GM12878 (cell line): ENCODE results near the gene TP73. TPM values are rescaled to one million over a fixed set of nuclear protein-coding genes. Genes with fewer than 3 reads are reported as not detected.

Experiments
- ATAC-seq: fragments of 200-7000 bp; cut with Tn5 transposase; 3 replicates; pipeline ENCODE4 v1.9.1; 2020; ENCODE audit warnings: mild to moderate bottlenecking, moderate library complexity
- BruUV-seq: library from RNA; stranded (reverse); fragments of 400-500 nt; replicated peaks from 2 replicates; lab custom pipeline; 2021; lab: Mats Ljungman, UMichigan
- CTCF ChIA-PET: fragments of 300-600 bp; sonication (Branson Sonifier 250); formaldehyde crosslinking; extraction: SDS; loops from one replicate; lab custom pipeline; 2021; ENCODE audit warnings: inconsistent platforms; lab: Yijun Ruan, JAX
- POLR2A ChIA-PET: fragments of 350-600 bp; formaldehyde crosslinking; extraction: SDS; loops from one replicate; lab custom pipeline; 2021; ENCODE audit warnings: inconsistent platforms; lab: Charles Lee
- RAD21 ChIA-PET: fragments of 300-600 bp; sonication (Branson Sonifier 250); formaldehyde crosslinking; loops from one replicate; lab custom pipeline; 2023; ENCODE audit warnings: antibody characterized with exemption; ENCODE audit not compliant: unreplicated experiment; lab: Charles Lee
- SMC1A ChIA-PET: fragments of 300-600 bp; sonication (Branson Sonifier 250); formaldehyde crosslinking; loops from one replicate; lab custom pipeline; 2023; ENCODE audit not compliant: unreplicated experiment, uncharacterized antibody; lab: Charles Lee
- DNase-seq: peaks from one replicate; pipeline ENCODE4 v3.0.0-alpha.2; 2011; ENCODE audit warnings: low read depth, low spot score
- FAIRE-seq: peaks from 3 replicates; lab custom pipeline; 2011; peaks lifted over from hg19 to GRCh38; lab: Jason Lieb, UNC
- H2AFZ ChIP-seq: 2 replicates; pipeline ENCODE4 v1.6.0; 2011; ENCODE audit warnings: low read depth, low read length, control low read depth; ENCODE audit not compliant: control insufficient read depth
- H3K27ac ChIP-seq: 2 replicates; pipeline ENCODE4 v1.5.1; 2011; ENCODE audit warnings: control low read depth; ENCODE audit not compliant: control insufficient read depth, insufficient read depth
- H3K27me3 ChIP-seq, 2 experiments: replicated peaks in 1 of 2; 2 replicates each; pipeline versions ENCODE4 v1.6.0 to v1.6.1; 2011; ENCODE audit warnings: low read length in 1 of 2; ENCODE audit not compliant: control insufficient read depth in 2 of 2, insufficient read depth in 2 of 2
- H3K36me3 ChIP-seq, 2 experiments: 2 replicates each; pipeline ENCODE4 v1.5.1; 2011; ENCODE audit warnings: low read length in 1 of 2; ENCODE audit not compliant: control insufficient read depth in 2 of 2, insufficient read depth in 2 of 2
- H3K4me1 ChIP-seq: 2 replicates; pipeline ENCODE4 v1.6.1; 2011; ENCODE audit warnings: mild to moderate bottlenecking, low read length, moderate library complexity, mixed read lengths; ENCODE audit not compliant: control insufficient read depth, insufficient read depth
- H3K4me2 ChIP-seq: 2 replicates; pipeline ENCODE4 v1.6.0; 2011; ENCODE audit warnings: control low read depth; ENCODE audit not compliant: control insufficient read depth, insufficient read depth
- H3K4me3 ChIP-seq: fragments of 200-600 bp; sonication (generic); 2 replicates; pipeline ENCODE4 v1.5.1; 2016
- H3K79me2 ChIP-seq: 2 replicates; pipeline ENCODE4 v1.6.0; 2011; ENCODE audit warnings: low read length; ENCODE audit not compliant: control insufficient read depth, insufficient read depth
- H3K9ac ChIP-seq: 2 replicates; pipeline ENCODE4 v1.8.0; 2011; ENCODE audit warnings: low read length, control low read depth, mixed read lengths; ENCODE audit not compliant: control insufficient read depth, insufficient read depth
- H3K9me3 ChIP-seq: replicated peaks from 3 replicates; pipeline ENCODE4 v1.5.1; 2011; ENCODE audit warnings: mild to moderate bottlenecking, low read length; ENCODE audit not compliant: control insufficient read depth, insufficient read depth
- H4K20me1 ChIP-seq: 2 replicates; pipeline ENCODE4 v1.6.0; 2011; ENCODE audit not compliant: control insufficient read depth, insufficient read depth
- ATF2 ChIP-seq: IDR thresholded peaks from 2 replicates; pipeline ENCODE4 v1.6.1; 2012; ENCODE audit warnings: low read length, inconsistent platforms
- BHLHE40 ChIP-seq, 2 experiments: fragments of 450-650 bp in 1 of 2; IDR thresholded peaks; 2 replicates each; pipeline ENCODE4 v1.6.1; 2011 to 2017; ENCODE audit warnings: low read depth in 2 of 2, borderline replicate concordance in 1 of 2, improper control_type of control experiment in 1 of 2, low read length in 1 of 2, mild to moderate bottlenecking in 1 of 2
- CHD2 ChIP-seq: IDR thresholded peaks from 2 replicates; pipeline ENCODE4 v1.6.1; 2011; ENCODE audit warnings: low read depth, low read length, improper control_type of control experiment, borderline replicate concordance
- EED ChIP-seq: sonication (generic); IDR thresholded peaks from 2 replicates; pipeline ENCODE4 v1.6.1; 2016; ENCODE audit warnings: antibody characterized with exemption, low read depth
- FOS ChIP-seq: IDR thresholded peaks from 3 replicates; pipeline ENCODE4 v1.6.1; 2011; ENCODE audit warnings: borderline replicate concordance; ENCODE audit not compliant: insufficient read length; ENCODE audit errors: extremely low read depth
- FOXM1 ChIP-seq: IDR thresholded peaks from 2 replicates; pipeline ENCODE4 v1.6.1; 2012; ENCODE audit warnings: low read depth, mild to moderate bottlenecking, inconsistent platforms, low read length, moderate library complexity
- GATAD2B ChIP-seq: fragments of 450-650 bp; conservative IDR thresholded peaks from 2 replicates; pipeline ENCODE4 v1.6.1; 2017; ENCODE audit warnings: low read depth, mild to moderate bottlenecking, moderate library complexity
- HDAC6 ChIP-seq: fragments of 200-600 bp; sonication (generic); IDR thresholded peaks from one replicate; pipeline ENCODE4 v1.8.0; 2017; ENCODE audit warnings: antibody characterized with exemption; ENCODE audit not compliant: unreplicated experiment
- IKZF1 ChIP-seq: fragments of 450-650 bp; conservative IDR thresholded peaks from 2 replicates; pipeline ENCODE4 v1.6.1; 2017; ENCODE audit warnings: antibody characterized with exemption, mild to moderate bottlenecking
- IRF5 ChIP-seq: fragments of 450-650 bp; IDR thresholded peaks from 2 replicates; pipeline ENCODE4 v1.6.1; 2017; ENCODE audit warnings: borderline replicate concordance
- MLLT1 ChIP-seq: fragments of 450-650 bp; IDR thresholded peaks from 2 replicates; pipeline ENCODE4 v1.6.1; 2016; ENCODE audit warnings: mild to moderate bottlenecking
- NR2F1 ChIP-seq: fragments of 450-650 bp; conservative IDR thresholded peaks from 2 replicates; pipeline ENCODE4 v1.6.1; 2017; ENCODE audit warnings: mild to moderate bottlenecking
- PKNOX1 ChIP-seq: fragments of 450-650 bp; IDR thresholded peaks from 2 replicates; pipeline ENCODE4 v1.6.1; 2016; ENCODE audit warnings: mild to moderate bottlenecking
- PML ChIP-seq: IDR thresholded peaks from 2 replicates; pipeline ENCODE4 v1.6.1; 2012; ENCODE audit warnings: low read length, inconsistent platforms
- RFX5 ChIP-seq: IDR thresholded peaks from 2 replicates; pipeline ENCODE4 v1.6.1; 2011; ENCODE audit warnings: low read depth, low read length, improper control_type of control experiment
- SIN3A ChIP-seq: IDR thresholded peaks from 2 replicates; pipeline ENCODE4 v1.6.1; 2012; ENCODE audit warnings: low read depth, low read length, improper control_type of control experiment
- SMAD1 ChIP-seq: fragments of 450-650 bp; IDR thresholded peaks from 2 replicates; pipeline ENCODE4 v1.6.1; 2018; ENCODE audit warnings: mild to moderate bottlenecking, low read depth; ENCODE audit not compliant: partially characterized antibody
- SMARCA5 ChIP-seq: fragments of 450-650 bp; IDR thresholded peaks from 2 replicates; pipeline ENCODE4 v1.6.1; 2017; ENCODE audit warnings: mild to moderate bottlenecking
- YY1 ChIP-seq: IDR thresholded peaks from 2 replicates; pipeline ENCODE4 v1.6.1; 2011; ENCODE audit warnings: low read depth, mild to moderate bottlenecking, low read length
- ZNF622 ChIP-seq: fragments of 450-650 bp; IDR thresholded peaks from 2 replicates; pipeline ENCODE4 v1.6.1; 2017; ENCODE audit warnings: mild to moderate bottlenecking, inconsistent platforms
- WGBS: methylation state at CpG from one replicate; pipeline ENCODE4 v1.1.6; 2016; ENCODE audit warnings: low lambda C conversion rate; ENCODE audit not compliant: insufficient replicate concordance, insufficient coverage; ENCODE audit errors: missing lambda C conversion rate; 5-methylcytosine and 5-hydroxymethylcytosine counted together
- in situ Hi-C: fragments of 300-500 bp; cut with MboI; formaldehyde crosslinking; loops from 9 replicates; pipeline ENCODE4 v1.14.3; 2018; ENCODE audit warnings: mixed read lengths
- intact Hi-C: fragments of 100-400 bp; cut with micrococcal nuclease; formaldehyde crosslinking; loops from one replicate; pipeline ENCODE4 v1.14.2; 2022; ENCODE audit not compliant: unreplicated experiment
- polyA plus RNA-seq, 11 experiments: library from polyadenylated mRNA; depleted of rRNA in 4 of 11; unstranded in 6 of 11; stranded (reverse) in 5 of 11; fragments of >200 nt; fragmentation: Nextera tagmentation in 4 of 11; fragmentation: Illumina TruSeq in 1 of 11; extraction: Ambion mirVana in 4 of 11; extraction: Trizol in 1 of 11; gene quantifications; 1 replicate in 1 of 11; 2 replicates in 10 of 11; pipeline versions ENCODE4 v1.2.1 to v1.2.3, GENCODE V29; 2011 to 2016; ENCODE audit warnings: inconsistent platforms in 2 of 11, missing spikeins in 2 of 11, low read depth in 1 of 11
- total RNA-seq, 4 experiments: library from RNA; depleted of rRNA in 3 of 4; stranded (reverse); fragments of >200 nt in 3 of 4; fragmentation: Illumina TruSeq in 1 of 4; extraction: Trizol in 1 of 4; gene quantifications; 2 replicates each; pipeline versions ENCODE4 v1.2.1 to v1.2.3, GENCODE V29; 2013 to 2021

The TP73 gene
- total and polyA plus RNA-seq, 10 of the 15 experiments (the other 5 are each of a cell fraction or from before 2014, with no cell fraction given): 0.08 to 54.2 (median 14.9) TPM

GRCh38 chr1:3785456-3786157 lies 133.3 kb downstream of the TP73 start:
- Histone ChIP-seq H3K79me2 (peaks cover 3% of the 10 kb centered on the region), H4K20me1 (no peaks in the 10 kb centered on the region), H3K9ac (no peak overlapping the region), H3K4me2 (no peak overlapping the region), H3K36me3 (peaks cover 22 to 25% of the 10 kb centered on the region in 2 experiments), H3K4me1 (peaks cover 14% of the 10 kb centered on the region), H3K27me3 (no peaks in the 10 kb centered on the region), H2AFZ (no peak overlapping the region), H3K4me3 (no peak overlapping the region), H3K27ac (no peak overlapping the region), H3K9me3 (no peaks in the 10 kb centered on the region)
- intact Hi-C loops: no loop called here
- WGBS: 93% methylated on average over 13 of the region's 14 CpGs
- ChIA-PET POLR2A (no interaction called here), SMC1A (interaction anchor here (0.7 kb wide), 1 partner anchor 74 kb away, joined by 3 read pairs; no protein-coding TSS in a partner anchor), RAD21 (no interaction called here), CTCF (interaction anchor here (2.7 kb wide), 1 partner anchor 10 kb away, joined by 6 read pairs; no protein-coding TSS in a partner anchor)
- in situ Hi-C loops: no loop called here
- no peak for FAIRE-seq
- no peak for ATAC-seq
- BruUV-seq: no TSS peak
- DNase-seq: no peak
- no peak for TF ChIP-seq FOS
- no peak for TF ChIP-seq IKZF1
- 0 out of 2 replicates have a peak, but pooled peaks have one; percentile 14 for TF ChIP-seq YY1
- TF ChIP-seq SIN3A: no peak
- TF ChIP-seq PKNOX1: no peak
- no peak for TF ChIP-seq EED
- TF ChIP-seq SMAD1: no peak
- no peak for TF ChIP-seq FOXM1
- TF ChIP-seq PML: no peak
- no peak for TF ChIP-seq NR2F1
- no peak for TF ChIP-seq GATAD2B
- no peak for TF ChIP-seq BHLHE40 (IDR thresholded peaks at IDR 0.05; ENCODE audit: borderline replicate concordance in 1 of 2, low read depth in 2 of 2, low read length in 1 of 2)
- no peak for TF ChIP-seq MLLT1
- TF ChIP-seq SMARCA5: no peak
- no peak for TF ChIP-seq IRF5
- no peak for TF ChIP-seq ATF2
- no peak for TF ChIP-seq RFX5
- TF ChIP-seq CHD2: no peak
- no peak for TF ChIP-seq HDAC6
- TF ChIP-seq ZNF622: no peak
